GM19455 (cell line): Measurements from ENCODE around the gene COL18A1.

ENCODE experiments used
- ATAC-seq: cut with Tn5 transposase; IDR thresholded peaks from one replicate; pipeline ENCODE4 v1.9.1; 2021; ENCODE audit not compliant: unreplicated experiment

COL18A1 gene

GRCh38 chr21:45476582-45476981, 71.6 kb downstream of the COL18A1 start:
- no peak for ATAC-seq

GRCh38 chr21:45477176-45478114, 72.5 kb downstream of the COL18A1 start:
- no peak for ATAC-seq

- ATAC-seq: no peak
Measured at GRCh38 chr21:45478115-45478801, 73.3 kb downstream of the COL18A1 start.

GRCh38 chr21:45478816-45479669, 74.1 kb downstream of the COL18A1 start:
- ATAC-seq: no peak

GRCh38 chr21:45479691-45480675, 75.0 kb downstream of the COL18A1 start:
- ATAC-seq: no peak

GRCh38 chr21:45480701-45481500, 75.9 kb downstream of the COL18A1 start:
- ATAC-seq: no peak

GRCh38 chr21:45481566-45481965, 76.6 kb downstream of the COL18A1 start:
- no peak for ATAC-seq

GRCh38 chr21:45481977-45482898, 77.3 kb downstream of the COL18A1 start:
- ATAC-seq: no peak

GRCh38 chr21:45482899-45483821, 78.2 kb downstream of the COL18A1 start:
- ATAC-seq: no peak

- no peak for ATAC-seq
Measured at GRCh38 chr21:45484318-45484717, 79.4 kb downstream of the COL18A1 start.

GRCh38 chr21:45485686-45486442, 80.9 kb downstream of the COL18A1 start:
- no peak for ATAC-seq

GRCh38 chr21:45486443-45487160, 81.6 kb downstream of the COL18A1 start:
- no peak for ATAC-seq

- no peak for ATAC-seq
Measured at GRCh38 chr21:45487161-45487806, 82.3 kb downstream of the COL18A1 start.

GRCh38 chr21:45487891-45488600, 83.1 kb downstream of the COL18A1 start:
- ATAC-seq: no peak
